ENCODE measurements around the gene RSPO1. TPM values are rescaled to one million over a fixed set of nuclear protein-coding genes. Genes with fewer than 3 reads are reported as not detected.

The RSPO1 gene
- polyA plus RNA-seq, 4 donors, result 0.27 to 1.2 TPM; not detected in 2

DNA sequence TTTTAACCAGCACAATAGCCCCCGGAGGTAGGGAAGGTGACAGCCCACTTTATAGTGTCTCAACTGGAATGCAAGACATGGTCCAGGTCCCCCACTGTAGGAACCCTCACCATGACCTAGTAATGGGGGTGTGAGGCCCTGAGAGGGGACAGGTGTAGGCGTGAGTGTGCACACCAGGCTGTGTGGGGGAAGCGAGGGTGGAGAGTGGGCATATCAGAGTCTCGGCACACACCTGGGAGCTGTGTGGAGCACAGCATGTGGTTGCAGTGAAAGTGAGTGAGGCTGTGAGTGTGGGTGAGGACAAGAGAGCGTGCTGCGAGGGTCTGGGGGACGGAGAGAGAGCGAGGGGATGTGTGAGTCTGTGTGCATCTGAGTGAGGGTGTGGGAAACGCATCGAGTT, 17.1 kb upstream of the RSPO1 start:
- H3K4me3 ChIP-seq (ENCODE audit: low read depth in 1 of 3, low read length in 3 of 3), result no peak overlapping the region
- no peak for DNase-seq
- no peaks in the 10 kb centered on the region for H3K36me3 ChIP-seq (ENCODE audit: control insufficient read depth in 3 of 3, insufficient read depth in 2 of 3, low read depth in 1 of 3, low read length in 3 of 3)
- no peaks in the 10 kb centered on the region for H3K9me3 ChIP-seq (ENCODE audit: control insufficient read depth in 2 of 2, insufficient read depth in 1 of 2, low read depth in 1 of 2, low read length in 1 of 2)
- no peak overlapping the region for H3K27ac ChIP-seq (ENCODE audit: low read depth in 1 of 3, low read length in 2 of 3)
- H3K27me3 ChIP-seq (ENCODE audit: control insufficient read depth in 3 of 3, insufficient read depth in 3 of 3, low read length in 3 of 3), result no peaks in the 10 kb centered on the region
- FAIRE-seq, result no peak
- WGBS, 3 donors, result 76 to 79% (median 77%) methylated on average over 10 of the region's 10 CpGs
- H3K4me1 ChIP-seq (ENCODE audit: control insufficient read depth in 3 of 3, insufficient read depth in 2 of 3, low read depth in 1 of 3, low read length in 2 of 3), result no peaks in the 10 kb centered on the region

DNA sequence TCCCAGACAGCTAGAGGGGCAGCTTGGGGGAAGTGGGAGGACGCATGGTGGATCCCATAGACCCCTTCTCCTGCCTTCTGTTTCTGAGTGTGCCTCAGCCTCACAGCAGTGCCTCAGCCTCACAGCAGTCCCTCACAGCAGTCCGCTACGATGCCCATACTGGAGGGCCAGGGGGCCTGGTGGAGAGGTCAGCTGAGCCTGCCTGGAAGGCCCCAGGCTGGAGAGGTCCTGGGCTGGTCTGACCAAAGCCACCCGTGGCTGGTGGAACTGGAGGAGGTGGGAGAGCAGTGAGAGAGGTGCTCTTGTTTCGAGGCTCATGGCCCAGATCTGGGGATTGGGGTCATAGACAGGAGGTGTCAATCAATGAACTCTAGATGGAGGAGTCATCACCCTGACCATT, 16.0 kb upstream of the RSPO1 start:
- Histone ChIP-seq H3K27me3 (ENCODE audit: control insufficient read depth in 3 of 3, insufficient read depth in 3 of 3, low read length in 3 of 3) (peaks cover 0 to 2% (median 0%) of the 10 kb centered on the region in 3 donors), H3K4me1 (ENCODE audit: control insufficient read depth in 3 of 3, insufficient read depth in 2 of 3, low read depth in 1 of 3, low read length in 2 of 3) (no peaks in the 10 kb centered on the region), H3K4me3 (ENCODE audit: low read depth in 1 of 3, low read length in 3 of 3) (no peak overlapping the region), H3K27ac (ENCODE audit: low read depth in 1 of 3, low read length in 2 of 3) (no peak overlapping the region), H3K9me3 (ENCODE audit: control insufficient read depth in 2 of 2, insufficient read depth in 1 of 2, low read depth in 1 of 2, low read length in 1 of 2) (no peaks in the 10 kb centered on the region), H3K36me3 (ENCODE audit: control insufficient read depth in 3 of 3, insufficient read depth in 2 of 3, low read depth in 1 of 3, low read length in 3 of 3) (no peaks in the 10 kb centered on the region)
- DNase-seq (no peak), FAIRE-seq (no peak)
- WGBS, 3 donors, result 76 to 83% (median 80%) methylated on average over 5 of the region's 5 CpGs

DNA sequence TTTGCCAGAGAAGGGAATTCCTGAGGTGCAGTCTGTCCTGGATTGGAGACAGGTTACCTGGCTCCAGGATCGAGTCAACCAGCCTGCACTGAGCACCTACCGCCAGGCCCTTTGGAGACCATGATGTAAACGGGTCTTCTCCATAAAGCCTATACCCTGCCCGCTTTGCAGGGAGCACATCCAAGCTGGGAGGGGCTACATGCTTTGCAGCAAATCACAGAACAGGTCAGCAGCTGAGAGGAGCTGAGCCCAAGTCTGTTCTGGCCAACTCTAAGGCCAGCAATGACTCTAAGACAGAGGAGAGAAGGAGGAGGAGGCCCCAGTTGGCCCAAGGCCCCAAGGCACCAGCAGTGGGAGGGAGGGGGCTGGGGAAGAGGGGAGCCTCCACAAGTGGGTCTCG, 15.5 kb upstream of the RSPO1 start:
- no peaks in the 10 kb centered on the region for H3K36me3 ChIP-seq (ENCODE audit: control insufficient read depth in 3 of 3, insufficient read depth in 2 of 3, low read depth in 1 of 3, low read length in 3 of 3)
- no peak for DNase-seq
- H3K4me3 ChIP-seq (ENCODE audit: low read depth in 1 of 3, low read length in 3 of 3), result no peak overlapping the region
- no peak overlapping the region for H3K27ac ChIP-seq (ENCODE audit: low read depth in 1 of 3, low read length in 2 of 3)
- no peak for FAIRE-seq
- H3K9me3 ChIP-seq (ENCODE audit: control insufficient read depth in 2 of 2, insufficient read depth in 1 of 2, low read depth in 1 of 2, low read length in 1 of 2), result no peaks in the 10 kb centered on the region
- H3K27me3 ChIP-seq (ENCODE audit: control insufficient read depth in 3 of 3, insufficient read depth in 3 of 3, low read length in 3 of 3), result peaks cover 0 to 2% (median 0%) of the 10 kb centered on the region in 3 donors
- WGBS, 3 donors, result 54 to 70% (median 62%) methylated on average over 5 of the region's 5 CpGs
- H3K4me1 ChIP-seq (ENCODE audit: control insufficient read depth in 3 of 3, insufficient read depth in 2 of 3, low read depth in 1 of 3, low read length in 2 of 3), result no peaks in the 10 kb centered on the region

DNA sequence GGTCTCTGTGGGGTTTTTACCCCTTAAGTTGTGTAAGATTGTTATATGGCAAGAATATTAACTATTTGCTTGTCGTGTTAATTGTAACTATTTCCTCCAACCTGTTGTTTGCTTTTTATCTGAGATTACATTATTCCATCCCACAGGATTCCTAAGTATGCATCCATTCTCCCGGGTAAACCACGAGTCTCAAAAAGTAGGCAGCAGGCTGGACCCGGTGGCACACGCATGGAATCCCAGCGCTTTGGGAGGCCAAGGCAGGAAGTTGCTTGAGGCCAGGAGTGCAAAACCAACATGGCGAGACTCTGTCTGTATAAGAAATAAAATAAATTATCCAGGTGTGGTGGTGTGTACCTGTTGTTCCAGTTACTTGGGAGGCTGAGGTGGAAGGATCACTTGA, 12.6 kb upstream of the RSPO1 start:
- H3K27me3 ChIP-seq (ENCODE audit: control insufficient read depth in 3 of 3, insufficient read depth in 3 of 3, low read length in 3 of 3), result peaks cover 0 to 2% (median 0%) of the 10 kb centered on the region in 3 donors
- FAIRE-seq (no peak), DNase-seq (no peak)
- no peak overlapping the region for H3K27ac ChIP-seq (ENCODE audit: low read depth in 1 of 3, low read length in 2 of 3)
- no peak overlapping the region for H3K4me3 ChIP-seq (ENCODE audit: low read depth in 1 of 3, low read length in 3 of 3)
- 77 to 86% (median 85%) methylated on average over 7 of the region's 7 CpGs for WGBS, 3 donors
- H3K36me3 ChIP-seq (ENCODE audit: control insufficient read depth in 3 of 3, insufficient read depth in 2 of 3, low read depth in 1 of 3, low read length in 3 of 3), result no peaks in the 10 kb centered on the region
- H3K9me3 ChIP-seq (ENCODE audit: control insufficient read depth in 2 of 2, insufficient read depth in 1 of 2, low read depth in 1 of 2, low read length in 1 of 2), result peaks cover 0 to 2% of the 10 kb centered on the region in 2 donors
- H3K4me1 ChIP-seq (ENCODE audit: control insufficient read depth in 3 of 3, insufficient read depth in 2 of 3, low read depth in 1 of 3, low read length in 2 of 3), result no peaks in the 10 kb centered on the region

DNA sequence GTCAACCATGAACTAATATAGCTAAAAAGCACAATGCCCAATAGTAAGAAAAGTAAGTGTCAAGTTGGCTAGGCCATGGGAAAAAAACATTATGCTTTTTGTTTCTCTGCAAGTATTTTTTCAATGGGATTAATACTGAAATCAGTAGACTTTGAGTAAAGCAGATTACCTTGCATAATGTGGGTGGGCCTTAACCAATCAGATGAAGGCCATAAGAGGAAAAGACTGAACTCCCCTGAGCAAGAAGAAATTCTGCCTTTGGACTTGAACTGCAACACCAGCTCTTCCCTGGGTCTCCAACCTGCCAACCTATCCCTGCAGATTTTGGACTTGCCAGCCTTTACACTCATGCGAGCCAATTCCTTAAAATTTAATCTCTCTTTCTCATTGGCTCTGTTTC, 6.4 kb upstream of the RSPO1 start:
- Histone ChIP-seq H3K4me3 (ENCODE audit: low read depth in 1 of 3, low read length in 3 of 3) (no peak overlapping the region), H3K4me1 (ENCODE audit: control insufficient read depth in 3 of 3, insufficient read depth in 2 of 3, low read depth in 1 of 3, low read length in 2 of 3) (no peaks in the 10 kb centered on the region), H3K36me3 (ENCODE audit: control insufficient read depth in 3 of 3, insufficient read depth in 2 of 3, low read depth in 1 of 3, low read length in 3 of 3) (no peaks in the 10 kb centered on the region), H3K27me3 (ENCODE audit: control insufficient read depth in 3 of 3, insufficient read depth in 3 of 3, low read length in 3 of 3) (peaks cover 0 to 8% (median 0%) of the 10 kb centered on the region in 3 donors), H3K27ac (ENCODE audit: low read depth in 1 of 3, low read length in 2 of 3) (no peak overlapping the region), H3K9me3 (ENCODE audit: control insufficient read depth in 2 of 2, insufficient read depth in 1 of 2, low read depth in 1 of 2, low read length in 1 of 2) (peaks cover 0 to 11% of the 10 kb centered on the region in 2 donors)
- 91 to 100% (median 91%) methylated on average over 1 of the region's 1 CpG for WGBS, 3 donors
- no peak for DNase-seq
- FAIRE-seq, result no peak

DNA sequence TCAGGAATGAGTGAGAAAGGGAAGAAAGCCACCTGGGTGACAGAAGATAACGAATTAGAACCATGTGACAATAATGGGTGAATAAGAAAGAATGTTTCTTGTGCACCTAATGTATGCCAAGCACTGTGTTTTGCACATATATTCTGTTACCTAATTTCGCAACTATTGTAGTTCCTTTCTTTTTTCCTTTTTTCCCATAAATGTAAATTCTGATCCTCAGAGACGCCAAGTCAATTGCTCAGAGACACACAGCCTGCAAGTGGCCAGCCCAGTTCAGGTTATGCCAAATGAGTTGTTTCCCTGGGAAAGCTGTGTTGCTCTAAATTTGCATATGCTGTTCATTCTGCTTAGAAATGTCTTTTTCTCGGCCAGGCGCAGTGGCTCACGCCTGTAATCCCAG, 1.7 kb upstream of the RSPO1 start:
- Histone ChIP-seq H3K4me3 (ENCODE audit: low read depth in 1 of 3, low read length in 3 of 3) (no peak overlapping the region), H3K9me3 (ENCODE audit: control insufficient read depth in 2 of 2, insufficient read depth in 1 of 2, low read depth in 1 of 2, low read length in 1 of 2) (peaks cover 0 to 3% of the 10 kb centered on the region in 2 donors), H3K27ac (ENCODE audit: low read depth in 1 of 3, low read length in 2 of 3) (no peak overlapping the region), H3K36me3 (ENCODE audit: control insufficient read depth in 3 of 3, insufficient read depth in 2 of 3, low read depth in 1 of 3, low read length in 3 of 3) (no peaks in the 10 kb centered on the region), H3K4me1 (ENCODE audit: control insufficient read depth in 3 of 3, insufficient read depth in 2 of 3, low read depth in 1 of 3, low read length in 2 of 3) (no peaks in the 10 kb centered on the region), H3K27me3 (ENCODE audit: control insufficient read depth in 3 of 3, insufficient read depth in 3 of 3, low read length in 3 of 3) (peaks cover 5 to 50% (median 26%) of the 10 kb centered on the region in 3 donors)
- FAIRE-seq (no peak), DNase-seq (no peak)
- WGBS, 3 donors, result 71 to 73% (median 72%) methylated on average over 6 of the region's 6 CpGs

DNA sequence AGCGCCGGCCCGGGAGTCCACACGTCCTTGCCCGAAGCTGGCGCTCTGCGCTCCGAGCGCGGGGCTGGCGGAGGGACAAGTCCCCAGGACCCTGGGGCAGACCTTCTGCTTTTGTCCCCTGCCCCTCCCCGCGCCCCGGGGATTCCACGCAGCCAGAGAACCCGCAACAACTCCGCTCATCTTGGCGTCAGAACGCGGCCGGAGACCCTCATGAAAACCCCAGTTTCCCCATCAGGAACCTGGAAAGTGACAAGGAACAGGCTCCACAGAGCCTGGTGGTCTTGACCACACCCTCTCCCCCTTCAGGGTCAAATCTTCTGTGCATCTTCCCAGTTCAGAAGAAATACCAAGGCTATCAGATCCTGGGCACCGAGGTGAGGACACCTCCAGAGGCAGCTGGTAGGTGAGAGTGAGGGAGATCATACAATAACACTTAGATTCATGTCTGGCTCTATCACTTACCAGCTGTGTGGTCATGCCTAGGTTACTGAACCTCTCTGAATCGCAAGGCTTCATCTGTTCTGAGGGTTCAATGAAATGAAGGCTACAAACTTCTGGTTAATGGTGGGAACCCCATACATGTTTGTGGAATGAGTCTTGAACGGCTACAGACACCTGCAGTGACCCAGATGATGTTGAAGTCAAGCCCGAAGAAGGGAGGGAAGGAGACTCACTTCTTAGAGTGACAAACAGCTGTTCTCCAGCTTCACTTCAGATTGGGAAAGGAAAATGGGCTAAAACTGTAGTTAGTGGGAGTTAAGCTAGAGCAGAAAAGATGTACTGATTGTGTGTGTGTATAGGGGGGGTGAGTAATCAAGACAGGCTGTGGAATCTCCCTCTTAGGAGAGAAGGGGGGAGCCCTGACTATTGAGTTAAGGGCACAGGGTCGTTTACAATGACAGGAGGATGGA, 555 bp upstream of the RSPO1 start:
- no peak for FAIRE-seq
- H3K4me3 ChIP-seq (ENCODE audit: low read depth in 1 of 3, low read length in 3 of 3), result no peak overlapping the region
- H3K27ac ChIP-seq (ENCODE audit: low read depth in 1 of 3, low read length in 2 of 3), result no peak overlapping the region
- H3K9me3 ChIP-seq (ENCODE audit: control insufficient read depth in 2 of 2, insufficient read depth in 1 of 2, low read depth in 1 of 2, low read length in 1 of 2), result no peaks in the 10 kb centered on the region
- no peak for DNase-seq
- no peaks in the 10 kb centered on the region for H3K4me1 ChIP-seq (ENCODE audit: control insufficient read depth in 3 of 3, insufficient read depth in 2 of 3, low read depth in 1 of 3, low read length in 2 of 3)
- 10 to 19% (median 17%) methylated on average over 19 to 26 of the region's 26 CpGs for WGBS, 3 donors
- H3K27me3 ChIP-seq (ENCODE audit: control insufficient read depth in 3 of 3, insufficient read depth in 3 of 3, low read length in 3 of 3), result peaks cover 5 to 61% (median 30%) of the 10 kb centered on the region in 3 donors
- H3K36me3 ChIP-seq (ENCODE audit: control insufficient read depth in 3 of 3, insufficient read depth in 2 of 3, low read depth in 1 of 3, low read length in 3 of 3), result no peaks in the 10 kb centered on the region

DNA sequence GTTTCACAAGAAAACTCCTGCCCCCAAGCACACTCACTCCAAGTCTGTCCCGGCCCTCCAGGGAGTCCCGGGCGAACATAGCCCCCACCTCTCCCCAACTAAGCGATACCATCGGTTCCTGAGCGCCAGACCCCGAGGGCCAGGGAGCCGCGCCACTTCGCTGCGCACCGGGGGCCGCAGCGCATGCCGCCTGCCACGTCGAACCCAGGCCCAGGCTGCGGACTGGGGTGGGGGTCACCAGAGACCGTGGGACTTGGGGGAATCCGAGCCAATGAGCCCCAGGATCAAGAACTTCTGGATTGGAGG, 801 bp downstream of the RSPO1 start:
- WGBS, 3 donors, result 3 to 15% (median 10%) methylated on average over 18 to 20 of the region's 20 CpGs
- Histone ChIP-seq H3K9me3 (ENCODE audit: control insufficient read depth in 2 of 2, insufficient read depth in 1 of 2, low read depth in 1 of 2, low read length in 1 of 2) (no peaks in the 10 kb centered on the region), H3K4me3 (ENCODE audit: low read depth in 1 of 3, low read length in 3 of 3) (no peak overlapping the region), H3K27me3 (ENCODE audit: control insufficient read depth in 3 of 3, insufficient read depth in 3 of 3, low read length in 3 of 3) (peaks cover 5 to 73% (median 30%) of the 10 kb centered on the region in 3 donors), H3K27ac (ENCODE audit: low read depth in 1 of 3, low read length in 2 of 3) (no peak overlapping the region), H3K4me1 (ENCODE audit: control insufficient read depth in 3 of 3, insufficient read depth in 2 of 3, low read depth in 1 of 3, low read length in 2 of 3) (no peaks in the 10 kb centered on the region), H3K36me3 (ENCODE audit: control insufficient read depth in 3 of 3, insufficient read depth in 2 of 3, low read depth in 1 of 3, low read length in 3 of 3) (no peaks in the 10 kb centered on the region)
- FAIRE-seq (no peak), DNase-seq (no peak)

Measured in small intestine (tissue), 7 donors.